WTC11 (cell line): Measurements from ENCODE around the gene TANC1. TPM values are rescaled to one million over a fixed set of nuclear protein-coding genes. Genes with fewer than 3 reads are reported as not detected.
A peak's percentile ranks its signal among the peaks of the same experiment; 100 is the strongest.
"Not testable (repeated sequence)": the region's sequence is repeated elsewhere in the genome, so short reads cannot be mapped to it uniquely, and the experiment has no call there.

Experiments used
- ATAC-seq: fragments of 200-7000 bp; cut with Tn5 transposase; 2 replicates; pipeline ENCODE4 v1.10.0; 2021; ENCODE audit warnings: mild to moderate bottlenecking, moderate library complexity
- CTCF ChIA-PET: fragments of 300-600 bp; sonication (Branson Sonifier 250); formaldehyde crosslinking; loops from one replicate; lab custom pipeline; 2021; ENCODE audit warnings: antibody characterized with exemption; lab: Charles Lee
- POLR2A ChIA-PET: fragments of 350-600 bp; sonication (Branson Sonifier 250); formaldehyde crosslinking; loops from one replicate; lab custom pipeline; 2021; ENCODE audit warnings: antibody characterized with exemption; lab: Charles Lee
- DNase-seq: peaks from one replicate; pipeline ENCODE4 v3.0.0; 2021; ENCODE audit warnings: low spot score
- H3K27ac Mint-ChIP-seq: 2 replicates; pipeline ENCODE4 v1.8.0; 2021; ENCODE audit warnings: mixed read lengths
- H3K27me3 Mint-ChIP-seq: 2 replicates; pipeline ENCODE4 v1.8.0; 2021; ENCODE audit warnings: low read depth, mild to moderate bottlenecking, moderate library complexity, mixed read lengths
- H3K36me3 Mint-ChIP-seq: 2 replicates; pipeline ENCODE4 v1.8.0; 2021; ENCODE audit warnings: mixed read lengths
- H3K4me1 Mint-ChIP-seq: 2 replicates; pipeline ENCODE4 v1.8.0; 2022; ENCODE audit warnings: mixed read lengths
- H3K4me3 Mint-ChIP-seq: 2 replicates; pipeline ENCODE4 v1.8.0; 2021; ENCODE audit warnings: mild to moderate bottlenecking, moderate library complexity, mixed read lengths
- H3K9me3 Mint-ChIP-seq: 2 replicates; pipeline ENCODE4 v1.8.0; 2021; ENCODE audit warnings: mixed read lengths
- FOXJ3 ChIP-seq: sonication (generic); formaldehyde crosslinking; IDR thresholded peaks from 2 replicates; pipeline ENCODE4 v1.9.0; 2021; ENCODE audit warnings: missing genetic modification reagents, mild to moderate bottlenecking, borderline replicate concordance
- HMGA2 ChIP-seq: fragments of 250-450 bp; sonication (Bioruptor Pico); IDR thresholded peaks from 2 replicates; pipeline ENCODE4 v1.4.0; 2021; ENCODE audit warnings: mild to moderate bottlenecking, moderate library complexity
- MXD4 ChIP-seq: fragments of 250-450 bp; sonication (Bioruptor Pico); IDR thresholded peaks from 2 replicates; pipeline ENCODE4 v1.8.0; 2021; ENCODE audit warnings: mild to moderate bottlenecking, moderate library complexity, borderline replicate concordance
- MYBL2 ChIP-seq: sonication (generic); formaldehyde crosslinking; IDR thresholded peaks from 2 replicates; pipeline ENCODE4 v1.8.1; 2023; ENCODE audit warnings: mild to moderate bottlenecking, moderate library complexity, missing genetic modification reagents
- NFATC4 ChIP-seq: fragments of 250-450 bp; sonication (Bioruptor Pico); IDR thresholded peaks from 2 replicates; pipeline ENCODE4 v1.9.0; 2021; ENCODE audit warnings: mild to moderate bottlenecking
- NFYB ChIP-seq: sonication (generic); formaldehyde crosslinking; conservative IDR thresholded peaks from 2 replicates; pipeline ENCODE4 v1.8.0; 2022; ENCODE audit warnings: low read depth, missing genetic modification reagents
- NR3C1 ChIP-seq: sonication (generic); formaldehyde crosslinking; conservative IDR thresholded peaks from 2 replicates; pipeline ENCODE4 v1.8.1; 2023; ENCODE audit warnings: low read depth, mild to moderate bottlenecking, missing genetic modification reagents
- PRRX2 ChIP-seq: fragments of 250-450 bp; sonication (Bioruptor Pico); IDR thresholded peaks from 2 replicates; pipeline ENCODE4 v1.8.0; 2021; ENCODE audit warnings: mild to moderate bottlenecking
- SOX15 ChIP-seq: fragments of 250-450 bp; sonication (Bioruptor Pico); IDR thresholded peaks from 2 replicates; pipeline ENCODE4 v1.9.0; 2021; ENCODE audit warnings: mild to moderate bottlenecking
- TEAD4 ChIP-seq: sonication (generic); formaldehyde crosslinking; IDR thresholded peaks from 2 replicates; pipeline ENCODE4 v1.8.0; 2022; ENCODE audit warnings: mild to moderate bottlenecking, missing genetic modification reagents
- TP53 ChIP-seq: sonication (generic); formaldehyde crosslinking; IDR thresholded peaks from 2 replicates; pipeline ENCODE4 v1.8.1; 2023; ENCODE audit warnings: mild to moderate bottlenecking, missing genetic modification reagents
- total RNA-seq: library from RNA; stranded (reverse); gene quantifications from 3 replicates; pipeline ENCODE4 v1.2.3, GENCODE V29; 2021
- TF ChIP-seq, protein P1 (sequence below): sonication (generic); formaldehyde crosslinking; IDR thresholded peaks from 2 replicates; pipeline ENCODE4 v1.8.1; 2022; ENCODE audit warnings: mild to moderate bottlenecking, moderate library complexity, missing genetic modification reagents
- TF ChIP-seq, protein P2 (sequence below): sonication (generic); formaldehyde crosslinking; conservative IDR thresholded peaks from 2 replicates; pipeline ENCODE4 v1.8.1; 2022; ENCODE audit warnings: mild to moderate bottlenecking, missing genetic modification reagents
- TF ChIP-seq, protein P3 (sequence below): sonication (generic); formaldehyde crosslinking; IDR thresholded peaks from 2 replicates; pipeline ENCODE4 v1.8.0; 2023; ENCODE audit warnings: missing genetic modification reagents, mild to moderate bottlenecking, borderline replicate concordance
- TF ChIP-seq, protein P4 (sequence below): sonication (generic); formaldehyde crosslinking; conservative IDR thresholded peaks from 2 replicates; pipeline ENCODE4 v1.8.1; 2023; ENCODE audit warnings: mild to moderate bottlenecking, low read depth, missing genetic modification reagents, moderate library complexity
- TF ChIP-seq, protein P5 (sequence below): sonication (generic); formaldehyde crosslinking; IDR thresholded peaks from 2 replicates; pipeline ENCODE4 v1.8.0; 2022; ENCODE audit warnings: mild to moderate bottlenecking, missing genetic modification reagents

TANC1 gene
- total RNA-seq, 1 experiment from 2014 or later, result 11.6 TPM

DNA sequence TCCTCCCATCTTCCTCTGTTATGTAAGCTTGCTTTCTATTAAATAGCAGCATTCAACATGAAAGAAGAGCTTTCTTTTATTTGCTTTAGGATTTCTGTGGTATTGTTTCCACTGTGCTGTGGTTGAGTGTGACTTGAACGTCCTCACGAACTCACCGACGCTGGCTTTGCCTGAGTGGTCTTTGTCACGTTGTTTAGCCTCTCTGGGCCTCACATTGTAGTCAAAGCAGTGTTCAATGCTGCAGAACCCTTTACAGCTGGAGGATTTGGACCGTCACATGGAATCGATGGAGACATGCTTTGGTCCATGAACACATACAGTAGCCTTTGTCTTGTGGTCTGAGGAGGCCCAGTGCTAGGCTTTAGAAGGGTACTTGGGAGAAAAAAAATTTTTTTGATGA lies 66.3 kb downstream of the TANC1 start (continued):
- TF ChIP-seq, protein P1, sequence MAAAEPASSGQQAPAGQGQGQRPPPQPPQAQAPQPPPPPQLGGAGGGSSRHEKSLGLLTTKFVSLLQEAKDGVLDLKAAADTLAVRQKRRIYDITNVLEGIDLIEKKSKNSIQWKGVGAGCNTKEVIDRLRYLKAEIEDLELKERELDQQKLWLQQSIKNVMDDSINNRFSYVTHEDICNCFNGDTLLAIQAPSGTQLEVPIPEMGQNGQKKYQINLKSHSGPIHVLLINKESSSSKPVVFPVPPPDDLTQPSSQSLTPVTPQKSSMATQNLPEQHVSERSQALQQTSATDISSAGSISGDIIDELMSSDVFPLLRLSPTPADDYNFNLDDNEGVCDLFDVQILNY (CRISPR knock-in tag), result no peak
- TF ChIP-seq NR3C1 (CRISPR knock-in tag) (no peak), PRRX2 (no peak), FOXJ3 (no peak), NFATC4 (CRISPR knock-in tag) (no peak), TP53 (CRISPR knock-in tag) (no peak), HMGA2 (no peak), MXD4 (CRISPR knock-in tag) (no peak), MYBL2 (CRISPR knock-in tag) (no peak), SOX15 (CRISPR knock-in tag) (no peak), TEAD4 (CRISPR knock-in tag) (no peak)
- TF ChIP-seq, protein P2, sequence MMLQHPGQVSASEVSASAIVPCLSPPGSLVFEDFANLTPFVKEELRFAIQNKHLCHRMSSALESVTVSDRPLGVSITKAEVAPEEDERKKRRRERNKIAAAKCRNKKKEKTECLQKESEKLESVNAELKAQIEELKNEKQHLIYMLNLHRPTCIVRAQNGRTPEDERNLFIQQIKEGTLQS (CRISPR knock-in tag), result no peak
- TF ChIP-seq, protein P3, sequence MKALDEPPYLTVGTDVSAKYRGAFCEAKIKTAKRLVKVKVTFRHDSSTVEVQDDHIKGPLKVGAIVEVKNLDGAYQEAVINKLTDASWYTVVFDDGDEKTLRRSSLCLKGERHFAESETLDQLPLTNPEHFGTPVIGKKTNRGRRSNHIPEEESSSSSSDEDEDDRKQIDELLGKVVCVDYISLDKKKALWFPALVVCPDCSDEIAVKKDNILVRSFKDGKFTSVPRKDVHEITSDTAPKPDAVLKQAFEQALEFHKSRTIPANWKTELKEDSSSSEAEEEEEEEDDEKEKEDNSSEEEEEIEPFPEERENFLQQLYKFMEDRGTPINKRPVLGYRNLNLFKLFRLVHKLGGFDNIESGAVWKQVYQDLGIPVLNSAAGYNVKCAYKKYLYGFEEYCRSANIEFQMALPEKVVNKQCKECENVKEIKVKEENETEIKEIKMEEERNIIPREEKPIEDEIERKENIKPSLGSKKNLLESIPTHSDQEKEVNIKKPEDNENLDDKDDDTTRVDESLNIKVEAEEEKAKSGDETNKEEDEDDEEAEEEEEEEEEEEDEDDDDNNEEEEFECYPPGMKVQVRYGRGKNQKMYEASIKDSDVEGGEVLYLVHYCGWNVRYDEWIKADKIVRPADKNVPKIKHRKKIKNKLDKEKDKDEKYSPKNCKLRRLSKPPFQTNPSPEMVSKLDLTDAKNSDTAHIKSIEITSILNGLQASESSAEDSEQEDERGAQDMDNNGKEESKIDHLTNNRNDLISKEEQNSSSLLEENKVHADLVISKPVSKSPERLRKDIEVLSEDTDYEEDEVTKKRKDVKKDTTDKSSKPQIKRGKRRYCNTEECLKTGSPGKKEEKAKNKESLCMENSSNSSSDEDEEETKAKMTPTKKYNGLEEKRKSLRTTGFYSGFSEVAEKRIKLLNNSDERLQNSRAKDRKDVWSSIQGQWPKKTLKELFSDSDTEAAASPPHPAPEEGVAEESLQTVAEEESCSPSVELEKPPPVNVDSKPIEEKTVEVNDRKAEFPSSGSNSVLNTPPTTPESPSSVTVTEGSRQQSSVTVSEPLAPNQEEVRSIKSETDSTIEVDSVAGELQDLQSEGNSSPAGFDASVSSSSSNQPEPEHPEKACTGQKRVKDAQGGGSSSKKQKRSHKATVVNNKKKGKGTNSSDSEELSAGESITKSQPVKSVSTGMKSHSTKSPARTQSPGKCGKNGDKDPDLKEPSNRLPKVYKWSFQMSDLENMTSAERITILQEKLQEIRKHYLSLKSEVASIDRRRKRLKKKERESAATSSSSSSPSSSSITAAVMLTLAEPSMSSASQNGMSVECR, result no peak
- TF ChIP-seq, protein P4, sequence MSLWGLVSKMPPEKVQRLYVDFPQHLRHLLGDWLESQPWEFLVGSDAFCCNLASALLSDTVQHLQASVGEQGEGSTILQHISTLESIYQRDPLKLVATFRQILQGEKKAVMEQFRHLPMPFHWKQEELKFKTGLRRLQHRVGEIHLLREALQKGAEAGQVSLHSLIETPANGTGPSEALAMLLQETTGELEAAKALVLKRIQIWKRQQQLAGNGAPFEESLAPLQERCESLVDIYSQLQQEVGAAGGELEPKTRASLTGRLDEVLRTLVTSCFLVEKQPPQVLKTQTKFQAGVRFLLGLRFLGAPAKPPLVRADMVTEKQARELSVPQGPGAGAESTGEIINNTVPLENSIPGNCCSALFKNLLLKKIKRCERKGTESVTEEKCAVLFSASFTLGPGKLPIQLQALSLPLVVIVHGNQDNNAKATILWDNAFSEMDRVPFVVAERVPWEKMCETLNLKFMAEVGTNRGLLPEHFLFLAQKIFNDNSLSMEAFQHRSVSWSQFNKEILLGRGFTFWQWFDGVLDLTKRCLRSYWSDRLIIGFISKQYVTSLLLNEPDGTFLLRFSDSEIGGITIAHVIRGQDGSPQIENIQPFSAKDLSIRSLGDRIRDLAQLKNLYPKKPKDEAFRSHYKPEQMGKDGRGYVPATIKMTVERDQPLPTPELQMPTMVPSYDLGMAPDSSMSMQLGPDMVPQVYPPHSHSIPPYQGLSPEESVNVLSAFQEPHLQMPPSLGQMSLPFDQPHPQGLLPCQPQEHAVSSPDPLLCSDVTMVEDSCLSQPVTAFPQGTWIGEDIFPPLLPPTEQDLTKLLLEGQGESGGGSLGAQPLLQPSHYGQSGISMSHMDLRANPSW (CRISPR knock-in tag), result no peak

DNA sequence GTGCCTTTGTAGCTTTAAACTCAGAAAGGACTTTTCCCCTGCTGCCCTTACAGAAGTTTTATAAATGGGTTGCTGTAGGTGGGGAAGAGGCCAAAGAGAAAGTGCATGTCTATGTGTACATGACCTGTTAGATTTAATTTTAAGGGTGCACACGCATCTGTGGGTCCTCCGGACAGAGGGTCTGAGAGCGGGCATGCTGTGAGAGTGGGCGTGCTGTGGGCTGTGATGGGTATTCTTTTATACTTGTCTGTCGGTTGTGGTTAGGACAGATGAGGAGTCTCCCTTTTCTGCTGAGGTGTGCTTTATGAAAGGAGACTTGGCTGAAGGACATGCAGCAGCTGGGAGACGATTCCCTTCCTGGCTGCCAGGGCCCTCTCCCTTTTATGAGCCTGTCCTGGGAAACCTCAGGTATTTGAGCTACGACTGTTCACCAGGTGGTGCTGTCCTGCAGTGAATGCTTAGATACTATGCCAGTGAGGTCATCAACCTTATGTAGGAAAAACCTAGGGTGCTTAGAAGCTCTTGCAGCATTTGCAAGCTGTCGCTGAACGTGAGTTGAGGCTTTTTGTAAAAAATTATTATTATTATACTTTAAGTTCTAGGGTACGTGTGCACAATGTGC lies 67.5 kb downstream of the TANC1 start:
- peaks cover 18% of the 10 kb centered on the region for H3K36me3 Mint-ChIP-seq
- POLR2A ChIA-PET, result interaction anchor here (0.5 kb wide), 1 partner anchor 83 kb away, joined by 5 read pairs; no protein-coding TSS in a partner anchor
- DNase-seq, result peak; percentile 54

DNA sequence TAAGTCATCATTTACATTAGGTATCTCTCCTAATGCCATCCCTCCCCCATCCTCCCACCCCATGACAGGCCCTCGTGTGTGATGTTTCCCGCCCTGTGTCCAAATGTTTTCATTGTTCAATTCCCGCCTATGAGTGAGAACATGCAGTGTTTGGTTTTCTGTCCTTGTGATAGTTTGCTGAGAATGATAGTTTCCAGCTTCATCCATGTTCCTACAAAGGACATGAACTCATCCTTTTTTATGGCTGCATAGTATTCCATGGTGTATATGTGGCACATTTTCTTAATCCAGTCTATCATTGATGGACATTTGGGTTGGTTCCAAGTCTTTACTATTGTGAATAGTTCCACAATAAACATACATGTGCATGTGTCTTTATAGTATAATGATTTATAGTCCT lies 68.0 kb downstream of the TANC1 start:
- POLR2A ChIA-PET, result interaction anchor here (0.5 kb wide), 1 partner anchor 84 kb away, joined by 5 read pairs; no protein-coding TSS in a partner anchor

More for the DNA sequence above, 67.5 kb downstream of the TANC1 start:
- TF ChIP-seq NFYB (CRISPR knock-in tag), result no peak
- TF ChIP-seq, protein P5, sequence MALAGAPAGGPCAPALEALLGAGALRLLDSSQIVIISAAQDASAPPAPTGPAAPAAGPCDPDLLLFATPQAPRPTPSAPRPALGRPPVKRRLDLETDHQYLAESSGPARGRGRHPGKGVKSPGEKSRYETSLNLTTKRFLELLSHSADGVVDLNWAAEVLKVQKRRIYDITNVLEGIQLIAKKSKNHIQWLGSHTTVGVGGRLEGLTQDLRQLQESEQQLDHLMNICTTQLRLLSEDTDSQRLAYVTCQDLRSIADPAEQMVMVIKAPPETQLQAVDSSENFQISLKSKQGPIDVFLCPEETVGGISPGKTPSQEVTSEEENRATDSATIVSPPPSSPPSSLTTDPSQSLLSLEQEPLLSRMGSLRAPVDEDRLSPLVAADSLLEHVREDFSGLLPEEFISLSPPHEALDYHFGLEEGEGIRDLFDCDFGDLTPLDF, result no peak
- peak; percentile 97 for ATAC-seq
- peaks cover 32% of the 10 kb centered on the region for H3K4me1 Mint-ChIP-seq
- no peaks in the 10 kb centered on the region for H3K27me3 Mint-ChIP-seq
- no peak overlapping the region for H3K27ac Mint-ChIP-seq
- CTCF ChIA-PET, result interaction anchor here (0.5 to 1.8 kb wide), 25 partner anchors 9 to 153 kb away, joined by 3 to 59 read pairs (median 4); no protein-coding TSS in a partner anchor
- peaks cover 27% of the 10 kb centered on the region for H3K9me3 Mint-ChIP-seq
- no peak overlapping the region for H3K4me3 Mint-ChIP-seq

DNA sequence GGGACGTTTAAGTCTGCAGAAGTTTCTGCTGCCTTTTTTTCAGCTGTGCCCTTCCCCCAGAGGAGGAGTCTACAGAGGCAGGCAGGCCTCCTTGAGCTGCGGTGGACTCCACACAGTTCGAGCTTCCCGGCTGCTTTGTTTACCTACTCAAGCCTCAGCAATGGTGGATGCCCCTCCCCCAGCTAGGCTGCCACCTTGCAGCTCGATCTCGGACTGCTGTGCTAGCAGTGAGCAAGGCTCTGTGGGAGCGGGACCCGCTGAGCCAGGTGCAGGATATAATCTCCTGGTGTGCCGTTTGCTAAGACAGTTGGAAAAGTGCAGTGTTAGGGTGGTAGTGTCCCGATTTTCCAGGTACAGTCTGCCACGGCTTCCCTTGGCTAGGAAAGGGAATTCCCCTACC lies 72.9 kb downstream of the TANC1 start:
- POLR2A ChIA-PET, CTCF ChIA-PET, H3K4me3 Mint-ChIP-seq, DNase-seq, ATAC-seq, H3K27me3 Mint-ChIP-seq, H3K27ac Mint-ChIP-seq: not testable (repeated sequence)
- H3K4me1 Mint-ChIP-seq, result peaks cover 16% of the 10 kb centered on the region
- H3K9me3 Mint-ChIP-seq, result peaks cover 50% of the 10 kb centered on the region
- H3K36me3 Mint-ChIP-seq, result peaks cover 42% of the 10 kb centered on the region

More for the DNA sequence above, 68.0 kb downstream of the TANC1 start:
- not testable (repeated sequence) for ATAC-seq, DNase-seq, H3K27ac Mint-ChIP-seq, H3K27me3 Mint-ChIP-seq, H3K4me3 Mint-ChIP-seq
- peaks cover 24% of the 10 kb centered on the region for H3K36me3 Mint-ChIP-seq
- CTCF ChIA-PET, result interaction anchor here (0.5 to 1.8 kb wide), 19 partner anchors 8 to 149 kb away, joined by 3 to 59 read pairs (median 6); no protein-coding TSS in a partner anchor
- peaks cover 27% of the 10 kb centered on the region for H3K4me1 Mint-ChIP-seq
- H3K9me3 Mint-ChIP-seq, result peaks cover 33% of the 10 kb centered on the region
